HG03575 (cell line): ENCODE data around the gene TMEM47.

ENCODE experiments used
- ATAC-seq: cut with Tn5 transposase; IDR thresholded peaks from one replicate; pipeline ENCODE4 v1.9.1; 2021; ENCODE audit not compliant: unreplicated experiment, insufficient number of reproducible peaks, low FRiP score; ENCODE audit errors: extremely low read depth

TMEM47 gene

GRCh38 chrX:34656842-34657725, at the start of gene TMEM47:
TSS of gene TMEM47 (minus strand) at chrX:34657285. CDS start at chrX:34657029, 256 bp downstream.
- no peak for ATAC-seq

GRCh38 chrX:34687095-34687494, 30.0 kb upstream of the TMEM47 start:
- ATAC-seq, result no peak

- ATAC-seq, result no peak
These were observed 2.5 kb upstream of the TMEM47 start for GRCh38 chrX:34659575-34659974.

- no peak for ATAC-seq
These were observed 1.2 kb upstream of the TMEM47 start for GRCh38 chrX:34658326-34658725.

- ATAC-seq, result no peak
These were observed 613 bp upstream of the TMEM47 start for GRCh38 chrX:34657726-34658070.

GRCh38 chrX:34656467-34656841, 631 bp downstream of the TMEM47 start:
- ATAC-seq, result no peak

- no peak for ATAC-seq
These were observed 1.3 kb downstream of the TMEM47 start for GRCh38 chrX:34655501-34656455.

- no peak for ATAC-seq
These were observed 2.2 kb downstream of the TMEM47 start for GRCh38 chrX:34654696-34655490.

GRCh38 chrX:34653811-34654210, 3.3 kb downstream of the TMEM47 start:
- no peak for ATAC-seq

- no peak for ATAC-seq
These were observed 14.2 kb downstream of the TMEM47 start for GRCh38 chrX:34642849-34643248.

GRCh38 chrX:34638116-34638515, 19.0 kb downstream of the TMEM47 start:
- no peak for ATAC-seq

- ATAC-seq, result no peak
These were observed 22.7 kb downstream of the TMEM47 start for GRCh38 chrX:34634349-34634748.

GRCh38 chrX:34632384-34632783, 24.7 kb downstream of the TMEM47 start:
- ATAC-seq, result no peak

- ATAC-seq, result no peak
These were observed 25.4 kb downstream of the TMEM47 start for GRCh38 chrX:34631479-34632220.

- no peak for ATAC-seq
These were observed 27.5 kb downstream of the TMEM47 start for GRCh38 chrX:34629572-34629971.

- no peak for ATAC-seq
These were observed 32.7 kb downstream of the TMEM47 start for GRCh38 chrX:34624416-34624815.

GRCh38 chrX:34619920-34620319, 37.2 kb downstream of the TMEM47 start:
- ATAC-seq, result no peak

GRCh38 chrX:34612036-34612435, 45.0 kb downstream of the TMEM47 start:
- no peak for ATAC-seq

GRCh38 chrX:34598362-34598761, 58.7 kb downstream of the TMEM47 start:
- no peak for ATAC-seq
